GM19468 (cell line): ENCODE data around the gene GTF2H2C_2.
"Not testable (repeated sequence)": the region's sequence is repeated elsewhere in the genome, so short reads cannot be mapped to it uniquely, and the experiment has no call there.

Source experiments
- ATAC-seq: cut with Tn5 transposase; IDR thresholded peaks from one replicate; pipeline ENCODE4 v1.9.1; 2021; ENCODE audit warnings: mild to moderate bottlenecking, moderate library complexity, moderate number of reproducible peaks; ENCODE audit not compliant: unreplicated experiment; ENCODE audit errors: extremely low read depth

GTF2H2C_2 gene

DNA sequence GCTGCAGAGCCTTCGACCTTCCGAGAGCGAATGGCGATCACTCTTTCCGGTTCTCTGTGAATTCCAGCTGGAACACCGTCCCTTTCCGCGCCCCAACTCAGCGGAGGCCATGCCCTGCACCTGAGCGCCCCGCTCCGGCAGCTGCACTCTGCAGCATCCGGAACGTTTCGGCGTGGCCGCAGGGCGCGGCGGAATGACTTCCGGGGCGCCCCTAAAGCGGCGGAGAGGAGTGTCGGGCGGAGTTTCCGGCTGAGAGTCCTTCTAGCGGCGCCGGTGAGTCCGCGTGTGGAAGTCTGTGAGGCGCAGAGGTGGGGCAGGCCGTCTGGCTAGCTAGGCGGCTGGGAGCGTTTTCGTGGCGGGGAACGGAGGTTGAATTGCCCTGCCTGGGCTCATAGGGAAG, at the start of gene GTF2H2C_2:
Gene GTF2H2C_2 (plus strand): TSS at position 252 of the 400 bp plus-strand sequence.
- peak; percentile 96 for ATAC-seq

DNA sequence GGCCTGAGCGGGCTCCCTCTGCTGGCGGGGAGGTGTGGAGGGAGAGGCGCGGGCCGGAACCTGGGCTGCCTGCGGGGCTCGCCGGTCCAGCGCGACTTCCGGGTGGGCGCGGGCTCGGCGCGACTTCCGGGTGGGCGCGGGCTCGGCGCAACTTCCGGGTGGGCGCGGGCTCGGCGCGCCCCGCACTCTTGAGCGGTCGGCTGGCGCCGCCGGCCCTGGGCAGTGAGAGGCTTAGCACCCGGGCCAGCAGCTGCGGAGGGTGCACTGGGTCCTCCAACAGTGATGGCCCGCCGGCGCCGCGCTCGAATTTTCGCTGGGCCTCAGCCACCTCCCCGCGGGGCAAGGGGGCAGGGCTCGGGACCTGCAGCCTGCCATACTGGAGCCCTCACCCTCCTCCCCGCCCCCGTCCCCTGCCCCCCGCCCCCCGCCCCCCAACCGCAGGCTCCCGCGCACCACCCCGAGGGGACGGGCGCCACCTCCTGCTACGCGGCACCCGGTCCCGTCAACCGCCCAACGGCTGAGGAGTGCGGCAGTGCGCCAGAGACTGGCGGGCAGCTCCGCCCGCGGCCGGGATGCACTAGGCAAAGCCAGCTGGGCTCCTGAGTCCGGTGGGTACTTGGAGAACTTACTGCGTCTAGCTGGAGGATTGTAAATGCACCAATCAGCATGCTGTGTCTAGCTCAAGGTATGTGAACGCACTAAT, 14.0 kb upstream of the GTF2H2C_2 start:
- not testable (repeated sequence) for ATAC-seq

DNA sequence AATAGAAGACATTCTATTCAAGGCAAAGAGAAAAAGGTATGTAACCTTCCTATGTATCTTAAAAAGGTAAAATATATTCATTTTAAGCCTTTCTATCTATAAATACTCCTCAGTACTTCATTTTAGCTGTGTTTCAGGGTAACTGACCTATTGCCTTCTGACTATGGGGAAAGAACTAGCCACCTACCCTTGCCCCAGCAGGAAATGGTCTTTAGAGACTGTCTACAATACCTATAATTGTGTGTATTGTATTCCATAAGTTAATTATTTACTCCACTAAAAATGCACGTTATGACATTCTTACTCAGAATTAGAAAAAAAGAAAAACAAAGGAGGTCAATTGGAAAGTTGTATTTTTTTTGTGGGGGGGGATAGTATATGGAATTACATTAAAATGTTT, 6.2 kb downstream of the GTF2H2C_2 start:
- not testable (repeated sequence) for ATAC-seq

DNA sequence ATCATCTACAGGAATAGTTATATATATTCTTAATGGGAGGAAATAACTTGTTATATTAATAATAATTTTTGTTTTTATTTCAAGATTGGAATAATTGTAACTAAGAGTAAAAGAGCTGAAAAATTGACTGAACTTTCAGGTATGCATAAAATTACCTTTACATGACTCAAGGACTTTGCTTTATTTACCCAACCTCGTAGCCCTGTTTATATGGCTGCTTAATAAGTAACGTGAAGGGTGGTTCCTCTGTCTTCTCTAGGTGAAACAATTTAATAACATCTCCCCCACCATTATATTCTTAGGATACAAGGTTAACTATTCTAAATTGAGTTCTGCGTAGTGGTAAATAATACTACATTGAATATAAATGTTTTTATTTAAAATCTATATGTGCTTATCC, 8.0 kb downstream of the GTF2H2C_2 start:
- ATAC-seq, result not testable (repeated sequence)

DNA sequence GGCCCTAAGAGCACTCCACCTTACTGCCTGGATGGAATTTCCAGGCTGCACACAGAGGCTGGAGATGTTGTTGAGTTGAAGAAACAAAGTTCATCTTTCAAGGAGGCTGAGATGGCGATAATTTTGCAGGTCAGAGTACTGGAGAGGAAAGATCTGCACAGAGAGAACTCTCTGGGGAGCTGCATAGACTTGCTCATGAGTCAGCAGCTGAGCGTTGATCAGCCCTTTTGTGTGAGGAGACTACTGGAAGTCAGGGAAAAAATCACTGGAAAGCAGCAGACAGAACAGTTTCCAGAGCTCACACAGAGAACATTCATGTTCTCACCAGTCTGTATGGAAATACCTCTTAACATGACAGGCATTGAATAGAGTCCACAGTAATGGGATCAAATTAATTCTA, 23.4 kb downstream of the GTF2H2C_2 start:
- not testable (repeated sequence) for ATAC-seq

DNA sequence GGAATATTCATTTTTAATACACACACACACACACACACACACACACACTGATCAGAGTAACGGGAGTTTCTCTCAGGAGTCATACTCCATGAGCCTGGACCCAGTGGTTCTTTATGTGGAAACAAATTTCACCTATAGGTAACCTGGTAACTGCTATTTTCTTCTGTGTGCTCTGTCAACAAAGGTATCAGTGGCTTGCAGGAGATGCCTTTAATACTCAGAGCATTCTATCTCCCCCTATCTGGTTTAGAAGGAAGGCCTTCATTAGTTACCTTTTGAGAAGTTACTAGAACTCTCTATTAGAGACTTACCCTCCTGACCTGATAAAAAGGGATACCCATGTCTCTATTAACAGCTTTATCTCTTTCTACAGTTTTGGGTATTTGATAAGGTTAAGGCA, 34.4 kb downstream of the GTF2H2C_2 start:
- not testable (repeated sequence) for ATAC-seq

DNA sequence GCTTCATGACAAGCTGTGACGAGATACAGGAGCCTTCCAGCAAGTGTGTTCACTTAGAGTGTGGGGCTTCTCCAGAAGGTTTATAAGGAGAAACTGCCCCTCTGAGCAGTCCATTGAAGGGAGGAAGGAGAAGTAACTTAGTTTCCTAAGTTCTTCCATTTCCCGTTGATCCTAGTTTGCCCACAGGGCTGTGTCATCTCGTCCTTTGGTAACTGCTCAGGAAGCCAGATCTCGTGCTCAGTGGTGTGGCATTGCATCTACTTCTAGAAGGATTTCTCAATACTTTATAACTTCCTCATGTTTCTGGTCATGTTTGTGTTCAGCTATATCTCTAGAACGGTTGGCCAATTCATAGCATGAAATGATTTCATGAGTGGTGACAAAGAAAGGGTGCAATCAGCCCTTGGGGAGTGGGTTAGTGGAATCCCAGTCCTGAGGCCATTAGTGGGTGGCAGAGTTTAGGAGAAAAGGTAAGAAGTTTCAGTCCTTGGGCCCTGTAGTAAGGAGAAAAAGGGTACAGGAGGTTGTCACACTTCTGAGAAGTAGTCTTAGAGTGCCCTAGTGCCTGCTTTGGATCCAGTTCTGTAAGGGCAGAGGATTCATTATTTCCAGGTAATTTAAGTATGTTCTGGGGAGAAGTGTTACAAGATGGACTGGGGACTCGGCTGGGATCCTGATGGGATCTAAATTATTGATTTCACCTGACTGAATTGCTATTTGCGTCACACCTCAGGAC, 36.2 kb downstream of the GTF2H2C_2 start:
- not testable (repeated sequence) for ATAC-seq

DNA sequence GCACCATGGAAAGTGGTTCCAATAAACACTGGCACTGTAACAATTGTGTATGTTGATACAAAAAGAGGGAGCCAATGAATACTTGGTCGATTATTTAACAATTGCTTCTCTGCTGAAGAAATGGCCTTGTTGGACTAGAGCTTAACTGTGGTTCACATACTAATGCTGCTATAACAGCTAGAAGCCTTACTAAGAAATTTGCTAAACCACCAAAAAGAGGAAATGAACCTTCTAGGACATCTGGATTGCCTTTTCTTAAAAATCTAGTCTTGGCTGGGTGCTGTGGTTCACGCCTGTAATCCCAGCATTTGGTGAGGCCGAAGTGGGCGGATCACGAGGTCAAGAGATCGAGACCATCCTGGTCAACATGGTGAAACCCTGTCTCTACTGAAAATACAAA, 41.9 kb downstream of the GTF2H2C_2 start:
- peak; percentile 86 for ATAC-seq

DNA sequence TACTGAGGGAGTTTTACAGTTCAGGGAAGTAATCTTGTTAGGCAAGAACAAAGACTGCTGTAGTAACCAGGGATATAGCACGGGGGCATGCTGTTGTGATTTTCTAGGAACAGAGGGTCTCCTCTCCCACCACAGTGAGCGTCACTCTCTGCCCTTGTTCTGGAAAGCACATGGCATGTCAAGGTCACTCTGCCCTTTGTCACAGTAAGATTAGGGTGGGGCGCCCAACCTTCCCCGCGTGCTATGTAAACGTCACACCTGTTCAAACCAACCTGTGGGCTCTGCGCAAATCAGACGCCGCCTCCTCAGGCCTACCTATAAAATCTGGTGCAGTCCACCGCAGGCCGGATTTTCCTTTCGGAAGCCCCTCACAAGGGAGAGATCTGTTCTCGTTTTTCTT, 44.0 kb downstream of the GTF2H2C_2 start:
- not testable (repeated sequence) for ATAC-seq

DNA sequence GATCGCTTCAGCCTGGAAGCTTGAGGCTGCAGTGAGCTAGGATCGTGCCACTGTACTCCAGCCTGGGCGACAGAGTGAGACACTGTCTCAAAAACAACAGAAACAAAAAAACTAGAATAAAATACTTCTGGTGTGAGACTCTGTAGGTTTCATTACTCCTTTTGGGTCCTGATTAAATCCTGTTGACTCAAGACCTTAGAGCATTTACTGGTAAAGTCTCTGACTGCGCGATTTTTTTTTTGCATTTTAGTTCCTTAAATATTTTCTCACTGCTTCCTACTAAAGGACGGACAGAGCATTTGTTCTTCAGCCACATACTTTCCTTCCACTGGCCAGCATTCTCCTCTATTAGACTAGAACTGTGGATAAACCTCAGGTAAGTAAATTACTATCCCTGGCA, 46.8 kb downstream of the GTF2H2C_2 start:
- ATAC-seq, result not testable (repeated sequence)

DNA sequence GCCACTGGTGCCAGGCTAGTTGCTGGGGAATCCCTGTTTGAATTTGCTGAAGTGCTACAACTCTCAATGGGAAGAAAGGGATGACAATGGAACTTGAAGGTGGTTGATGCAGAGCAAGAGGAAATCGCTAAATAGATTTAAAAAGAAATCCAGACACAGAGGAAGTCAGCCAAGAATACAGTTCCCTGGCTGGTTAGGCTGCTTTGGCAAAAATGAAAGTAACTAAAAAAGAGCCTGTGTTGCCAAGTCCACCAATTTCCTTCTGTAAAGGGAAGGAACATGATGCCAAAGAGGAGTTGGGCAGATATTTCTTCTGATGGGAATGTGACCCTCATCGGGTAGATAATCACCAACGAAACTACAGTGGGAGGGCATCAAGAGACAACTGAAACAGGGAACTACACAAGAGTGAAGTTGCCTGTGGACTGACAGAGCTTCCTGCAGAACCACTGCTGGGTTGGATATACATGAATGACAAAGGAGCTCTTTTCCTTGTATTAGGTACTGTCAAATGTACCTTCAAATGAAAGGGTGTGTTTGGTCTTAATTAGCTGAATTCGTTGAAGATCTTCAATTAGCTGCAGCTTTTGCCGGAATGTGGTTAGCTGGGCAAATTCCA, 49.0 kb downstream of the GTF2H2C_2 start:
- not testable (repeated sequence) for ATAC-seq

DNA sequence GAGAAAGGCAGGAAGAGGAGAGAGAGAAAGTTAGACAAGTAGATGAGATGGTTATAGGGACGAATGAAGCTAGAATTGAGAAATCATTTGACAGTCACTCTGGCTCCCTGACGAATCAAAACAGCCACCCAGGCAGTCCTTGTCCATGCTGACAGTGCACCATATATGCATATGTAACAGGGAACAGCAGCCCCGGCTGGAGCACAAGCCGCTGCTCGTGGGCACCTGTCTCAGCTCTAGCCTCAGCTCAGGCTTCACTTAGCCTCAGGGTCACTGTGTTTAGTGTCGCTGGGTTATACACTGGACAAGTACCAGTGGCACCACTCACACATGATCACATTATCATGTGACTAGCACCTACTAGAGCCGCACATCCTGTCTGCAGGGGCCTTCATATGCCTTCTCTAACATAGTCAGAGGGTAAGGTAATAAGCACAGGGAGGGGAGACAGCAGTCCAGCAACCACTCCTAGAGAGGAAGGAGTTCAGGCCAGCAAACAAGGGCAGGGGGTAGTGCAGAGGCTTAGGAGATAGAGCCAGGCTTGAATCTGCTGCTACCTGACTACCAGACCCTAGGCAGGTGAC, 54.9 kb downstream of the GTF2H2C_2 start:
- not testable (repeated sequence) for ATAC-seq
